Body of pancreas (tissue), 4 donors: ENCODE measurements around the gene ZNF563.

Experiments used
- POLR2A ChIP-seq, 3 donors: fragments of 450-650 bp; IDR thresholded peaks; one replicate each; pipeline ENCODE4 v1.6.1; 2016; ENCODE audit warnings: antibody characterized with exemption in 3 of 3, mild to moderate bottlenecking in 2 of 3
- TF ChIP-seq, protein P1 (sequence below), 7 experiments: fragments of 450-650 bp in 4 of 7; fragments of 200-600 bp in 3 of 7; sonication (generic) in 3 of 7; IDR thresholded peaks; one replicate each; pipeline ENCODE4 v1.5.1; 2016 to 2019; ENCODE audit warnings: antibody characterized with exemption in 7 of 7

DNA sequence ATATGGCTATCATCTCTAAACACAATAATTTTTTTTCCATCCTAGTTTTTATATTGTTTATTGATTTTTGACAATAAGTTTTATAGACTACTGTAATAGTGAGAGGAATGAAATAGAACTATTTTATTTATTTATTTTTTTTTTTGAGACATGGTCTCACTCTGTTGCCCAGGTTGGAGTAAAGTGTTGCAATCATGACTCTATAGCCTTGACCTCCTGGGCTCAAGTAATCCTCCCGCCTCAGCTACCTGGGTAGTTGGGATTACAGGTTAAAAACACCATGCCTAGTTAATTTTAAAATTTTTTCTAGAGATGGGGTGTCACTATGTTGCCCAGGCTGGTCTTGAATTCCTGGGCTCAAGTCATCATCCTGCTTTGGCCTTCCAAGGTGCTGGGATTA, 40.6 kb upstream of the ZNF563 start:
- no peak for TF ChIP-seq POLR2A (IDR thresholded peaks at IDR 0.05)
- TF ChIP-seq, protein P1, sequence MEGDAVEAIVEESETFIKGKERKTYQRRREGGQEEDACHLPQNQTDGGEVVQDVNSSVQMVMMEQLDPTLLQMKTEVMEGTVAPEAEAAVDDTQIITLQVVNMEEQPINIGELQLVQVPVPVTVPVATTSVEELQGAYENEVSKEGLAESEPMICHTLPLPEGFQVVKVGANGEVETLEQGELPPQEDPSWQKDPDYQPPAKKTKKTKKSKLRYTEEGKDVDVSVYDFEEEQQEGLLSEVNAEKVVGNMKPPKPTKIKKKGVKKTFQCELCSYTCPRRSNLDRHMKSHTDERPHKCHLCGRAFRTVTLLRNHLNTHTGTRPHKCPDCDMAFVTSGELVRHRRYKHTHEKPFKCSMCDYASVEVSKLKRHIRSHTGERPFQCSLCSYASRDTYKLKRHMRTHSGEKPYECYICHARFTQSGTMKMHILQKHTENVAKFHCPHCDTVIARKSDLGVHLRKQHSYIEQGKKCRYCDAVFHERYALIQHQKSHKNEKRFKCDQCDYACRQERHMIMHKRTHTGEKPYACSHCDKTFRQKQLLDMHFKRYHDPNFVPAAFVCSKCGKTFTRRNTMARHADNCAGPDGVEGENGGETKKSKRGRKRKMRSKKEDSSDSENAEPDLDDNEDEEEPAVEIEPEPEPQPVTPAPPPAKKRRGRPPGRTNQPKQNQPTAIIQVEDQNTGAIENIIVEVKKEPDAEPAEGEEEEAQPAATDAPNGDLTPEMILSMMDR (IDR thresholded peaks at IDR 0.05), result no peak
